SKM-1 (cell line): ENCODE data around the gene RXFP2.

ENCODE experiments used
- DNase-seq: peaks from one replicate; lab custom pipeline; 2025; ENCODE audit not compliant: unreplicated experiment; lab: John Stamatoyannopoulos, UW

The RXFP2 gene

GRCh38 chr13:31739226-31739625, at the start of gene RXFP2:
Gene RXFP2 (plus strand): TSS chr13:31739526. CDS start chr13:31739613, 87 bp downstream.
- DNase-seq = no peak

GRCh38 chr13:31697290-31697689, 42.0 kb upstream of the RXFP2 start:
- DNase-seq = no peak

- no peak for DNase-seq
Measured at GRCh38 chr13:31699650-31700049, 39.7 kb upstream of the RXFP2 start.

GRCh38 chr13:31703780-31704179, 35.5 kb upstream of the RXFP2 start:
- no peak for DNase-seq

GRCh38 chr13:31706105-31706504, 33.2 kb upstream of the RXFP2 start:
- DNase-seq = no peak

GRCh38 chr13:31717583-31717982, 21.7 kb upstream of the RXFP2 start:
- no peak for DNase-seq

GRCh38 chr13:31719214-31719613, 20.1 kb upstream of the RXFP2 start:
- no peak for DNase-seq

GRCh38 chr13:31722673-31723072, 16.7 kb upstream of the RXFP2 start:
- DNase-seq = no peak

- no peak for DNase-seq
Measured at GRCh38 chr13:31725841-31726240, 13.5 kb upstream of the RXFP2 start.

- no peak for DNase-seq
Measured at GRCh38 chr13:31731921-31732320, 7.4 kb upstream of the RXFP2 start.

GRCh38 chr13:31733066-31733465, 6.3 kb upstream of the RXFP2 start:
- no peak for DNase-seq

- DNase-seq = no peak
Measured at GRCh38 chr13:31733647-31734046, 5.7 kb upstream of the RXFP2 start.

- DNase-seq = peak; percentile 66
Measured at GRCh38 chr13:31742097-31742734, 2.9 kb downstream of the RXFP2 start.

GRCh38 chr13:31747291-31747690, 8.0 kb downstream of the RXFP2 start:
- no peak for DNase-seq

GRCh38 chr13:31747966-31748365, 8.6 kb downstream of the RXFP2 start:
- no peak for DNase-seq

GRCh38 chr13:31749929-31750328, 10.6 kb downstream of the RXFP2 start:
- DNase-seq = no peak

- no peak for DNase-seq
Measured at GRCh38 chr13:31755211-31755610, 15.9 kb downstream of the RXFP2 start.

- DNase-seq = no peak
Measured at GRCh38 chr13:31755803-31756212, 16.5 kb downstream of the RXFP2 start.

- DNase-seq = no peak
Measured at GRCh38 chr13:31756346-31756745, 17.0 kb downstream of the RXFP2 start.

GRCh38 chr13:31761951-31762350, 22.6 kb downstream of the RXFP2 start:
- DNase-seq = no peak

- DNase-seq = no peak
Measured at GRCh38 chr13:31764556-31764955, 25.2 kb downstream of the RXFP2 start.

GRCh38 chr13:31765138-31765785, 25.9 kb downstream of the RXFP2 start:
- no peak for DNase-seq
